PC-3 (cell line): Measurements from ENCODE around the gene DHRS1. TPM values are rescaled to one million over a fixed set of nuclear protein-coding genes. Genes with fewer than 3 reads are reported as not detected.

Source experiments
- ATAC-seq: fragments of 200-7000 bp; cut with Tn5 transposase; 2 replicates; pipeline ENCODE4 v1.9.1; 2020; ENCODE audit warnings: mild to moderate bottlenecking, moderate library complexity
- BruUV-seq: library from RNA; stranded (reverse); fragments of 400-500 nt; replicated peaks from 2 replicates; lab custom pipeline; 2021; lab: Mats Ljungman, UMichigan
- CTCF ChIA-PET: fragments of 300-600 bp; sonication (Branson Sonifier 250); formaldehyde crosslinking; loops from one replicate; lab custom pipeline; 2022; ENCODE audit warnings: antibody characterized with exemption; lab: Charles Lee
- POLR2A ChIA-PET: fragments of 300-600 bp; sonication (Branson Sonifier 250); formaldehyde crosslinking; loops from one replicate; lab custom pipeline; 2022; ENCODE audit warnings: antibody characterized with exemption; ENCODE audit not compliant: unreplicated experiment; lab: Charles Lee
- DNase-seq: peaks from one replicate; pipeline ENCODE4 v3.0.0-alpha.2; 2015
- H2AFZ ChIP-seq: fragments of 300-600 bp; sonication (generic); 2 replicates; pipeline ENCODE4 v1.6.0; 2016; ENCODE audit warnings: antibody characterized with exemption, low read length
- H3F3A ChIP-seq: fragments of 300-600 bp; sonication (generic); one replicate; pipeline ENCODE4 v1.6.0; 2017; ENCODE audit warnings: antibody characterized with exemption, low read length, control low read depth, mild to moderate bottlenecking; ENCODE audit not compliant: unreplicated experiment
- H3K27ac ChIP-seq: fragments of 300-600 bp; sonication (generic); 2 replicates; pipeline ENCODE4 v1.5.1; 2016; ENCODE audit warnings: mild to moderate bottlenecking, low read length
- H3K27me3 ChIP-seq: fragments of 300-600 bp; sonication (generic); 2 replicates; pipeline ENCODE4 v1.6.1; 2016; ENCODE audit warnings: low read length, mixed read lengths
- H3K36me3 ChIP-seq: fragments of 300-600 bp; sonication (generic); 2 replicates; pipeline ENCODE4 v1.6.1; 2016; ENCODE audit warnings: low read depth, mixed run types, low read length, mixed read lengths
- H3K4me1 ChIP-seq: fragments of 300-600 bp; sonication (generic); 2 replicates; pipeline ENCODE4 v1.5.1; 2016; ENCODE audit warnings: low read length; ENCODE audit not compliant: insufficient read depth
- H3K4me2 ChIP-seq: fragments of 300-600 bp; sonication (generic); 2 replicates; pipeline ENCODE4 v1.6.0; 2016; ENCODE audit warnings: low read length
- H3K4me3 ChIP-seq: fragments of 300-600 bp; sonication (generic); 2 replicates; pipeline ENCODE4 v1.5.1; 2016; ENCODE audit warnings: mild to moderate bottlenecking, low read length, mixed read lengths
- H3K79me2 ChIP-seq: fragments of 300-600 bp; sonication (generic); 2 replicates; pipeline ENCODE4 v1.6.1; 2017; ENCODE audit warnings: low read length, mixed read lengths
- H3K9ac ChIP-seq: fragments of 300-600 bp; sonication (generic); 2 replicates; pipeline ENCODE4 v1.6.0; 2016; ENCODE audit warnings: mild to moderate bottlenecking, low read length
- H3K9me2 ChIP-seq: fragments of 300-600 bp; sonication (generic); replicated peaks from 2 replicates; pipeline ENCODE4 v1.6.1; 2016; ENCODE audit warnings: mixed run types, low read length, mixed read lengths
- H3K9me3 ChIP-seq: fragments of 300-600 bp; sonication (generic); 2 replicates; pipeline ENCODE4 v1.6.1; 2016; ENCODE audit warnings: low read length, mixed read lengths
- H4K20me1 ChIP-seq: fragments of 300-600 bp; sonication (generic); 2 replicates; pipeline ENCODE4 v1.6.1; 2016; ENCODE audit warnings: low read length, mixed read lengths
- EZH2 ChIP-seq: fragments of 300-600 bp; sonication (generic); IDR thresholded peaks from one replicate; pipeline ENCODE4 v1.6.1; 2017; ENCODE audit warnings: antibody characterized with exemption, mild to moderate bottlenecking, low read length; ENCODE audit not compliant: unreplicated experiment
- EZH2phosphoT487 ChIP-seq: fragments of 300-600 bp; sonication (generic); IDR thresholded peaks from 2 replicates; pipeline ENCODE4 v1.6.1; 2018; ENCODE audit warnings: mild to moderate bottlenecking, antibody characterized with exemption, low read length, borderline replicate concordance
- intact Hi-C: fragments of 100-400 bp; cut with micrococcal nuclease; formaldehyde crosslinking; loops from 2 replicates; pipeline ENCODE4 v1.9.0; 2023
- total RNA-seq: library from RNA; depleted of rRNA; stranded (reverse); fragments of >200 nt; gene quantifications from 2 replicates; pipeline ENCODE4 v1.2.3, GENCODE V29; 2014
- TF ChIP-seq, protein P1 (sequence below): fragments of 300-600 bp; sonication (generic); conservative IDR thresholded peaks from 2 replicates; pipeline ENCODE4 v1.5.1; 2017; ENCODE audit warnings: antibody characterized with exemption, low read depth, mild to moderate bottlenecking, low read length

The DHRS1 gene
- total RNA-seq, 1 experiment from 2014 or later: 15.9 TPM

DNA sequence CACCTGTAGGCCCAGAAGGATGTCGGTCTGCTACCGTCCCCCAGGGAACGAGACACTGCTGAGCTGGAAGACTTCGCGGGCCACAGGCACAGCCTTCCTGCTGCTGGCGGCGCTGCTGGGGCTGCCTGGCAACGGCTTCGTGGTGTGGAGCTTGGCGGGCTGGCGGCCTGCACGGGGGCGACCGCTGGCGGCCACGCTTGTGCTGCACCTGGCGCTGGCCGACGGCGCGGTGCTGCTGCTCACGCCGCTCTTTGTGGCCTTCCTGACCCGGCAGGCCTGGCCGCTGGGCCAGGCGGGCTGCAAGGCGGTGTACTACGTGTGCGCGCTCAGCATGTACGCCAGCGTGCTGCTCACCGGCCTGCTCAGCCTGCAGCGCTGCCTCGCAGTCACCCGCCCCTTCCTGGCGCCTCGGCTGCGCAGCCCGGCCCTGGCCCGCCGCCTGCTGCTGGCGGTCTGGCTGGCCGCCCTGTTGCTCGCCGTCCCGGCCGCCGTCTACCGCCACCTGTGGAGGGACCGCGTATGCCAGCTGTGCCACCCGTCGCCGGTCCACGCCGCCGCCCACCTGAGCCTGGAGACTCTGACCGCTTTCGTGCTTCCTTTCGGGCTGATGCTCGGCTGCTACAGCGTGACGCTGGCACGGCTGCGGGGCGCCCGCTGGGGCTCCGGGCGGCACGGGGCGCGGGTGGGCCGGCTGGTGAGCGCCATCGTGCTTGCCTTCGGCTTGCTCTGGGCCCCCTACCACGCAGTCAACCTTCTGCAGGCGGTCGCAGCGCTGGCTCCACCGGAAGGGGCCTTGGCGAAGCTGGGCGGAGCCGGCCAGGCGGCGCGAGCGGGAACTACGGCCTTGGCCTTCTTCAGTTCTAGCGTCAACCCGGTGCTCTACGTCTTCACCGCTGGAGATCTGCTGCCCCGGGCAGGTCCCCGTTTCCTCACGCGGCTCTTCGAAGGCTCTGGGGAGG is 11.3 kb upstream of the DHRS1 start, which contains the start of gene LTB4R:
Gene LTB4R (plus strand): TSS at position 857 of the 959 bp plus-strand sequence. CDS start 4,150 bp downstream, outside the sequence.
- Histone ChIP-seq H3K9me2 (no peaks in the 10 kb centered on the region), H3K4me3 (no peak within 1 kb of the TSS), H3K4me2 (no peak within 1 kb of the TSS), H3K27me3 (no peaks in the 10 kb centered on the region), H2AFZ (no peak within 1 kb of the TSS), H3F3A (no peaks in the 10 kb centered on the region), H3K9ac (no peak within 1 kb of the TSS), H3K27ac (no peak within 1 kb of the TSS), H3K4me1 (peaks cover 9% of the 10 kb centered on the region), H3K9me3 (no peaks in the 10 kb centered on the region), H3K79me2 (no peaks in the 10 kb centered on the region), H4K20me1 (no peaks in the 10 kb centered on the region), H3K36me3 (peaks cover 15% of the 10 kb centered on the region; the same call in 1 of the 2 replicates)
- TF ChIP-seq EZH2phosphoT487 (no peak), EZH2 (no peak)
- TF ChIP-seq, protein P1, sequence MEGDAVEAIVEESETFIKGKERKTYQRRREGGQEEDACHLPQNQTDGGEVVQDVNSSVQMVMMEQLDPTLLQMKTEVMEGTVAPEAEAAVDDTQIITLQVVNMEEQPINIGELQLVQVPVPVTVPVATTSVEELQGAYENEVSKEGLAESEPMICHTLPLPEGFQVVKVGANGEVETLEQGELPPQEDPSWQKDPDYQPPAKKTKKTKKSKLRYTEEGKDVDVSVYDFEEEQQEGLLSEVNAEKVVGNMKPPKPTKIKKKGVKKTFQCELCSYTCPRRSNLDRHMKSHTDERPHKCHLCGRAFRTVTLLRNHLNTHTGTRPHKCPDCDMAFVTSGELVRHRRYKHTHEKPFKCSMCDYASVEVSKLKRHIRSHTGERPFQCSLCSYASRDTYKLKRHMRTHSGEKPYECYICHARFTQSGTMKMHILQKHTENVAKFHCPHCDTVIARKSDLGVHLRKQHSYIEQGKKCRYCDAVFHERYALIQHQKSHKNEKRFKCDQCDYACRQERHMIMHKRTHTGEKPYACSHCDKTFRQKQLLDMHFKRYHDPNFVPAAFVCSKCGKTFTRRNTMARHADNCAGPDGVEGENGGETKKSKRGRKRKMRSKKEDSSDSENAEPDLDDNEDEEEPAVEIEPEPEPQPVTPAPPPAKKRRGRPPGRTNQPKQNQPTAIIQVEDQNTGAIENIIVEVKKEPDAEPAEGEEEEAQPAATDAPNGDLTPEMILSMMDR: no peak
- no peak for ATAC-seq
- intact Hi-C loops: no loop called here
- no peak for DNase-seq
- no TSS peak for BruUV-seq
- ChIA-PET POLR2A (no interaction called here), CTCF (no interaction called here)

DNA sequence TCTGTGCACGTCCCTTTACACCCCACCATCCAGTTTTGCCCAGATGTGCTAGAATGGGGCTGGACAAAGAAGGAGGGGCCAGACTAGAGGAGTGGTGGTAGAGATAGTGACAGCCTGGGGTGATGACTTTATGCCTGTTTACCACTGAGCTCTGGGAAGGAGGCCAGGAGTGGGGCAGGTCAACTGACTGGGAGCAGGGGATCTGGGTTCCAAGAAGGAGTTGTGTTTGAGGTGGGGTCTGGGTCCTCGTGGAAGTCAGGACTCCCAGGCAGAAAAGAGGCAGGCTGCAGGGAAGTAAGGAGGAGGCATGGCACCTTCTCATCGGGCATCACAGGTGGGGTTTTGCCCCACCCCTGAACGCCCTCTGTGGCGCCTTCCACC is 10.7 kb upstream of the DHRS1 start:
- Histone ChIP-seq H3K4me1 (peaks cover 9% of the 10 kb centered on the region), H3K36me3 (peaks cover 20% of the 10 kb centered on the region; the same call in 1 of the 2 replicates), H3K4me2 (no peak overlapping the region), H3K27ac (no peak overlapping the region), H3K4me3 (no peak overlapping the region), H3K9me3 (no peaks in the 10 kb centered on the region), H4K20me1 (no peaks in the 10 kb centered on the region), H3F3A (no peaks in the 10 kb centered on the region), H3K79me2 (no peaks in the 10 kb centered on the region), H3K27me3 (no peaks in the 10 kb centered on the region), H3K9ac (no peak overlapping the region), H3K9me2 (no peaks in the 10 kb centered on the region), H2AFZ (no peak overlapping the region)
- ChIA-PET POLR2A (no interaction called here), CTCF (no interaction called here)
- intact Hi-C loops: no loop called here
- no peak for DNase-seq
- BruUV-seq: no TSS peak
- TF ChIP-seq EZH2phosphoT487 (no peak), EZH2 (no peak)
- TF ChIP-seq, protein P1: no peak
- ATAC-seq: no peak
